WERI-Rb-1 (cell line): ENCODE results near the gene TMEM204.
"Not testable (repeated sequence)": the region's sequence is repeated elsewhere in the genome, so short reads cannot be mapped to it uniquely, and the experiment has no call there.

Experiments used
- DNase-seq: peaks from one replicate; pipeline ENCODE4 v3.0.0-alpha.2; 2020
- H3K27ac ChIP-seq: fragments of 250-450 bp; sonication (Bioruptor Pico); 2 replicates; pipeline ENCODE4 v1.5.1; 2020; ENCODE audit warnings: mild to moderate bottlenecking, moderate library complexity
- H3K27me3 ChIP-seq: fragments of 250-450 bp; sonication (Bioruptor Pico); 2 replicates; pipeline ENCODE4 v1.5.1; 2021; ENCODE audit warnings: mild to moderate bottlenecking, low read depth, moderate library complexity; ENCODE audit not compliant: insufficient read depth, severe bottlenecking
- H3K36me3 ChIP-seq: fragments of 250-450 bp; sonication (Bioruptor Pico); 2 replicates; pipeline ENCODE4 v1.5.1; 2020; ENCODE audit warnings: mild to moderate bottlenecking, moderate library complexity
- H3K4me3 ChIP-seq: 2 replicates; pipeline ENCODE4 v1.5.1; 2011; ENCODE audit warnings: low read depth, mild to moderate bottlenecking, control low read depth, low read length
- H3K9me3 ChIP-seq: fragments of 250-450 bp; sonication (Bioruptor Pico); 2 replicates; pipeline ENCODE4 v1.5.1; 2021; ENCODE audit warnings: mild to moderate bottlenecking, moderate library complexity; ENCODE audit not compliant: severe bottlenecking
- TF ChIP-seq, protein P1 (sequence below): IDR thresholded peaks from 2 replicates; pipeline ENCODE4 v1.5.1; 2011; ENCODE audit warnings: low read depth, mild to moderate bottlenecking, control low read depth, inconsistent platforms, low read length

Gene TMEM204

DNA sequence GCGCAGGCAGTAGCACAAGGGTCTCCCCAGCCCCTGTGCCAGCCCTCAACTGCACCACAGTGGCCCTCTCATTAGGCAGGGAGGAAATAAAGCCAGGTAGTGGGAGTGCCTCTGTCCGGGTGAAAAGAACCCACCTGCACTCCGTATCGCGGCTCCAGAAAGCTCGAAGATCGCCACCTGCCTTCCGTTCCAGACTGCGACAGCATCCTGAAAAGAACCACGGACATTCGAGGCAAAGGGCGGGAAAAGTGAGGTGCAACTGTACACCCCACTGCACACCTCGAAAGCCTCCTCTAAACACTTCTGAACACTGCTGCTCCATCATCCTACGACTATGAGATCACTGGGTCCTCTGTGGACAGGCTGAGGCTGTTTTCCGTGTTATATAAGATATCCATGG, 49.7 kb downstream of the TMEM204 start:
- Histone ChIP-seq H3K27me3 (no peaks in the 10 kb centered on the region), H3K27ac (no peak overlapping the region), H3K36me3 (peaks cover 59% of the 10 kb centered on the region), H3K4me3 (no peak overlapping the region), H3K9me3 (no peaks in the 10 kb centered on the region)
- DNase-seq = peak; percentile 15
- TF ChIP-seq, protein P1, sequence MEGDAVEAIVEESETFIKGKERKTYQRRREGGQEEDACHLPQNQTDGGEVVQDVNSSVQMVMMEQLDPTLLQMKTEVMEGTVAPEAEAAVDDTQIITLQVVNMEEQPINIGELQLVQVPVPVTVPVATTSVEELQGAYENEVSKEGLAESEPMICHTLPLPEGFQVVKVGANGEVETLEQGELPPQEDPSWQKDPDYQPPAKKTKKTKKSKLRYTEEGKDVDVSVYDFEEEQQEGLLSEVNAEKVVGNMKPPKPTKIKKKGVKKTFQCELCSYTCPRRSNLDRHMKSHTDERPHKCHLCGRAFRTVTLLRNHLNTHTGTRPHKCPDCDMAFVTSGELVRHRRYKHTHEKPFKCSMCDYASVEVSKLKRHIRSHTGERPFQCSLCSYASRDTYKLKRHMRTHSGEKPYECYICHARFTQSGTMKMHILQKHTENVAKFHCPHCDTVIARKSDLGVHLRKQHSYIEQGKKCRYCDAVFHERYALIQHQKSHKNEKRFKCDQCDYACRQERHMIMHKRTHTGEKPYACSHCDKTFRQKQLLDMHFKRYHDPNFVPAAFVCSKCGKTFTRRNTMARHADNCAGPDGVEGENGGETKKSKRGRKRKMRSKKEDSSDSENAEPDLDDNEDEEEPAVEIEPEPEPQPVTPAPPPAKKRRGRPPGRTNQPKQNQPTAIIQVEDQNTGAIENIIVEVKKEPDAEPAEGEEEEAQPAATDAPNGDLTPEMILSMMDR = peak; percentile 37; the same call in 1 of the 2 replicates

DNA sequence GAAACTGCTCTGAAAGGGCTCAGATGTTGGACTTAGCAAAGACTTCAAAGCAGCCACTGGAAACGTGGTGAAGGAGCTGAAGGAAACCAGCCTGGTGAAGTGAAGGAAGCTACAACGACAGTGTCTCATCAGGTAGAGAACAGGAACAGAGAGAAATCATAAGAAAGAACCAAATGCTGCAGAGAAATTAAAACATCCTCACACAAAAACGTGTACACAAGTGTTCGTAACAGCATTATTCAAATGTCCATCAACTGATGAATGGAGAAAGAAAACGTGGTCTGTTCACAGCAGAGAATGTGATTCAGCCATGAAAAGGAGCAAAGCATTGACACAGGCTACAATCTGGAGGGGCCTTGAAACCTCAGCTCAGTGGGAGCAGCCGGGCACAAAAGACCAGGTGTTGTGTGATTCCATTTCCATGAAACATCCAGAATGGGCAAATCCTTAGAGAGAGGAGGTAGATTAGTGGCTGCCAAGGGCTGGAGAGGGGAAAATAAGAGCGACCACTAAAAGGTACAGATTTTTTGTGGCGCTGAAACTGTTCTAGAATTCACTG, 51.5 kb downstream of the TMEM204 start:
- TF ChIP-seq, protein P1 = no peak
- no peaks in the 10 kb centered on the region for H3K27me3 ChIP-seq
- H3K9me3 ChIP-seq = no peaks in the 10 kb centered on the region
- no peak overlapping the region for H3K27ac ChIP-seq
- H3K36me3 ChIP-seq = peaks cover 58% of the 10 kb centered on the region
- H3K4me3 ChIP-seq = no peak overlapping the region
- DNase-seq = no peak

DNA sequence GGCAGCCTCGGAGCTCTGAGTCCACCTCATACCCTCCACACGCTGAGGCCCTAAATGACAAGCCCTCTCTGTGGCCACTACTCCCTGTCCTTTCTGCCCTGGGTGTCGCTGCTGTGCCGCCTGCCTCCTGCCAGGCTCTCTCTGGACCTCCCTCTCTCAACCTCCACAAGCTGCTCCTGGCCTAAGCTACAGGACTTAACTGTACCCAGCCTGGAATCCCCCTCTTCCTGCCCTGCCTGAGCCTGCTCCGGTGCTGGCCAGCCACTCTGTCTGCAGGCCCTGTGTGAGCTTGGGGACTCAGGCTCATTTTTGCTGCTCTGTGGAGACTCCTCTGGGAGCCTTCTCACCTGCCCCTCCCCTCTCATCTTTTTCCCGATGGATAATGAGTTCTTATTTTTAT, 56.9 kb downstream of the TMEM204 start:
- Histone ChIP-seq H3K36me3 (peaks cover 27% of the 10 kb centered on the region), H3K9me3 (no peaks in the 10 kb centered on the region), H3K27ac (no peak overlapping the region), H3K4me3 (no peak overlapping the region), H3K27me3 (no peaks in the 10 kb centered on the region)
- TF ChIP-seq, protein P1 = no peak
- no peak for DNase-seq

DNA sequence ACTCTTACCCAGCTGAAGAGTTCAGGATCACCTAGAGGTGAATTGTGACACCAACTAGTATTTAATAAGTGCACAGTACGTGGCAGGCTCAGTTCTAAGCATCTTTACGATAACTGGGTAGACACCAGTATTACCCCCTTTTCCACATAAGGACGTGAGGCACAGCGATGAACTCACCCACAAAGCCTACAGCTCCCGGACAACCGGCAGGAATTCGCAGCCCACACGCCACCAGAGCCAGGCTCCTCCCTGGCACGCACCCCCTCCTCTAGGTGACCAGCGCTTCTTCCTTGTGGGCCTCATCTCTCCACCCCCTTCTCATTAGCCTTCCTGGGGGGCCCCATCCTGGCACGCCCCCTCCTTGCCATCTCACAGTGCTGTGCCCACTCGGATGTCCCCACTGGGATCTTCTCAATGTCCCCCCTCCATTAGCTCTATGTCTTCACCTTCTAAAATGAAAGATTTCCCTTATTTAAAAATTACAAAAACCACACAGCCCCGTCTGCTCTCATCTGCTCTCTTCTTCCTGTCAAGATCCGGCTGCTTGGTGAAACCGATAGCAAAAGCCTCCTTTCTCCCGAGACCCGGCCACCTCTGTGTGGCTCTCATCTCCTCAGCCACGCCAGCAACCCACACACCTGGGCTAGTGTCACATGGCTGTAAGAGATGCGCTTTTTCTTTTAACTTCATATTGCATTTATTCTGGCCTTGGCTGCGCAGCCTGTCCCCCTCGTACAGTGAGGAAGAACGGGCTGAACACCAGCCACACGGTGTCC, 57.7 kb downstream of the TMEM204 start:
- Histone ChIP-seq H3K9me3 (no peaks in the 10 kb centered on the region), H3K27ac (no peak overlapping the region), H3K4me3 (no peak overlapping the region), H3K36me3 (peaks cover 27% of the 10 kb centered on the region), H3K27me3 (no peaks in the 10 kb centered on the region)
- DNase-seq = no peak
- TF ChIP-seq, protein P1 = no peak

DNA sequence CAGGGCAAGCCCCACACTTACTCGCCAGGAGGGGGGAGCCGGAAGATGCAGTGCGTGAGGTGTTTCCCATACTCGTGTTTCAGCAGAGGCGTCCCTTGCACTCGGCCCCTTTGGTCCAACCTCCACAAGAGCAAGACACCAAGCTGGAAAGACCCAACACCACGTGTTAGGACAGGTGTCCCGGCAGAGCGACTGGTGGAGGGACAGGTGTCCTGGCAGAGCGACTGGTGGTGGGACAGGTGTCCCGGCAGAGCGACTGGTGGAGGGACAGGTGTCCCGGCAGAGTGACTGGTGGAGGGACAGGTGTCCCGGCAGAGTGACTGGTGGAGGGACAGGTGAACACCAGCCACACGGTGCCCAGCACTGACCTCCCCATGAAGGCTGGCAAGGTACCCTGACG, 59.0 kb downstream of the TMEM204 start:
- peaks cover 24% of the 10 kb centered on the region for H3K36me3 ChIP-seq

DNA sequence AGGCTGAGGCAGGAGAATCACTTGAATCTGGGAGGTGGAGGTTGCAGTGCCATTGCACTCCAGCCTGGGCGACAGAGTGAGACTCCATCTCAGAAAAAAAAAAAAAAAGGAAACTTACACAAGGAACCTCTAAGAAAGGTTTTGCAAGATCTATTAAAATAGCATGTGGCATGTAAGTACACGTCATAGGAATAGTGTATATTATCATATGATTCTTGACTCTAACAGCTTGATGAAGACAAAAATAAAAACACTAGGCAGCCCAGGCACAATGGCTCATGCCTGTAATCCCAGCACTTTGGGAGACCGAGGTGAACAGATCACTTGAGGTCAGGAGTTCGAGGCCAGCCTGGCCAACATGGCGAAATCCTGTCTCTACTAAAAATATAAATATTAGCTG, 62.0 kb downstream of the TMEM204 start:
- peaks cover 20% of the 10 kb centered on the region for H3K36me3 ChIP-seq
- DNase-seq = not testable (repeated sequence)

More for the DNA sequence above, 59.0 kb downstream of the TMEM204 start:
- no peak for DNase-seq
- H3K27ac ChIP-seq = no peak overlapping the region
- H3K27me3 ChIP-seq = no peaks in the 10 kb centered on the region
- TF ChIP-seq, protein P1 = no peak
- no peaks in the 10 kb centered on the region for H3K9me3 ChIP-seq
- H3K4me3 ChIP-seq = no peak overlapping the region

More for the DNA sequence above, 62.0 kb downstream of the TMEM204 start:
- H3K27ac ChIP-seq, H3K9me3 ChIP-seq, H3K4me3 ChIP-seq, H3K27me3 ChIP-seq: not testable (repeated sequence)
